NCI-H2029 (cell line): ENCODE data around the gene ERBB4.
"Not testable (repeated sequence)": the region's sequence is repeated elsewhere in the genome, so short reads cannot be mapped to it uniquely, and the experiment has no call there.

ENCODE experiments used
- DNase-seq: peaks from one replicate; lab custom pipeline; 2025; lab: John Stamatoyannopoulos, UW

The ERBB4 gene

GRCh38 chr2:211723398-211723797 lies 815.2 kb downstream of the ERBB4 start:
- no peak for DNase-seq

- DNase-seq: no peak
Measured at GRCh38 chr2:211722928-211723327, 815.7 kb downstream of the ERBB4 start.

- not testable (repeated sequence) for DNase-seq
Measured at GRCh38 chr2:211721874-211722273, 816.7 kb downstream of the ERBB4 start.

GRCh38 chr2:211709389-211709788 lies 829.2 kb downstream of the ERBB4 start:
- DNase-seq: no peak

GRCh38 chr2:211692689-211693088 lies 845.9 kb downstream of the ERBB4 start:
- no peak for DNase-seq

GRCh38 chr2:211690736-211691135 lies 847.9 kb downstream of the ERBB4 start:
- DNase-seq: no peak

- no peak for DNase-seq
Measured at GRCh38 chr2:211688196-211688595, 850.4 kb downstream of the ERBB4 start.

GRCh38 chr2:211674715-211675114 lies 863.9 kb downstream of the ERBB4 start:
- DNase-seq: no peak

GRCh38 chr2:211673133-211673905 lies 865.3 kb downstream of the ERBB4 start:
- DNase-seq: no peak

GRCh38 chr2:211671977-211672376 lies 866.6 kb downstream of the ERBB4 start:
- no peak for DNase-seq

GRCh38 chr2:211665299-211665698 lies 873.3 kb downstream of the ERBB4 start:
- no peak for DNase-seq

- DNase-seq: no peak
Measured at GRCh38 chr2:211664321-211664720, 874.3 kb downstream of the ERBB4 start.

GRCh38 chr2:211654211-211654780 lies 884.3 kb downstream of the ERBB4 start:
- no peak for DNase-seq

GRCh38 chr2:211652327-211652726 lies 886.3 kb downstream of the ERBB4 start:
- no peak for DNase-seq

GRCh38 chr2:211649331-211649730 lies 889.3 kb downstream of the ERBB4 start:
- no peak for DNase-seq

- DNase-seq: no peak
Measured at GRCh38 chr2:211631503-211631902, 907.1 kb downstream of the ERBB4 start.

GRCh38 chr2:211623096-211623495 lies 915.5 kb downstream of the ERBB4 start:
- no peak for DNase-seq

- no peak for DNase-seq
Measured at GRCh38 chr2:211620986-211621385, 917.6 kb downstream of the ERBB4 start.

- no peak for DNase-seq
Measured at GRCh38 chr2:211617803-211618202, 920.8 kb downstream of the ERBB4 start.

GRCh38 chr2:211611621-211612020 lies 927.0 kb downstream of the ERBB4 start:
- DNase-seq: no peak

- peak; percentile 71 for DNase-seq
Measured at GRCh38 chr2:211611061-211611518, 927.5 kb downstream of the ERBB4 start.

- DNase-seq: no peak
Measured at GRCh38 chr2:211609127-211609526, 929.5 kb downstream of the ERBB4 start.

- DNase-seq: no peak
Measured at GRCh38 chr2:211599146-211599545, 939.5 kb downstream of the ERBB4 start.

GRCh38 chr2:211598238-211598637 lies 940.4 kb downstream of the ERBB4 start:
- no peak for DNase-seq
